Muscle layer of colon (tissue), 2 donors: ENCODE results near the gene SRF.
"Not testable (repeated sequence)": the region's sequence is repeated elsewhere in the genome, so short reads cannot be mapped to it uniquely, and the experiment has no call there.

Experiments used
- H3K27ac ChIP-seq: one replicate; pipeline ENCODE4 v1.7.0; 2013; ENCODE audit warnings: low read depth, mild to moderate bottlenecking, low read length, moderate library complexity
- H3K27me3 ChIP-seq, 2 donors: one replicate each; pipeline ENCODE4 v1.7.0; 2013; ENCODE audit warnings: low read length in 2 of 2, mild to moderate bottlenecking in 2 of 2; ENCODE audit not compliant: insufficient read depth in 2 of 2, control insufficient read depth in 1 of 2
- H3K36me3 ChIP-seq: one replicate; pipeline ENCODE4 v1.7.0; 2013; ENCODE audit warnings: mild to moderate bottlenecking, low read length; ENCODE audit not compliant: insufficient read depth
- H3K4me1 ChIP-seq: one replicate; pipeline ENCODE4 v1.7.0; 2013; ENCODE audit warnings: mild to moderate bottlenecking, low read length; ENCODE audit not compliant: insufficient read depth
- H3K4me3 ChIP-seq, 2 donors: one replicate each; pipeline ENCODE4 v1.7.0; 2013; ENCODE audit warnings: low read length in 2 of 2, low read depth in 1 of 2, mild to moderate bottlenecking in 1 of 2, moderate library complexity in 1 of 2
- H3K9ac ChIP-seq: one replicate; pipeline ENCODE4 v1.7.0; 2013; ENCODE audit warnings: low read length
- H3K9me3 ChIP-seq: one replicate; pipeline ENCODE4 v1.7.0; 2013; ENCODE audit warnings: mild to moderate bottlenecking, low read length
- donor health status: abdominal sarcoma.
- donor health status: Adenocarcinoma of cecum.

SRF gene

DNA sequence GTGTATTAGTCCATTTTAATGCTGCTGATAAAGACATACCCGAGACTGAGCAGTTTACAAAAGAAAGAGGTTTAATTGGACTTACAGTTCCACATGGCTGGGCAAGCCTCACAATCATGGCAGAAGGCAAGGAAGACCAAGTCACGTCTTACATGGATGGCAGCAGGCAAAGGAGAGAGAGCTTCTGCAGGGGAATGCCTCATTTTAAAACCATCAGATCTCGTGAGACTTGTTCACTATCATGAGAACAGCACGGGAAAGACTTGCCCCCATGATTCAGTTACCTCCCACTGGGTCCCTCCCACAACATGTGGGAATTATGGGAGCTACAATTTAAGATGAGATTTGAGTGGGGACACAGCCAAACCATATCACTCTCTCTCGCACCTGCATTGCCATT, 39.7 kb upstream of the SRF start:
- not testable (repeated sequence) for H3K36me3 ChIP-seq, H3K9me3 ChIP-seq, H3K4me3 ChIP-seq, H3K9ac ChIP-seq, H3K4me1 ChIP-seq, H3K27me3 ChIP-seq, H3K27ac ChIP-seq

GRCh38 chr6:43138267-43138666, 32.8 kb upstream of the SRF start:
- Histone ChIP-seq H3K27ac (no peak overlapping the region), H3K36me3 (no peaks in the 10 kb centered on the region), H3K4me3 (no peak overlapping the region), H3K4me1 (peaks cover 5% of the 10 kb centered on the region), H3K9me3 (no peaks in the 10 kb centered on the region), H3K27me3 (no peaks in the 10 kb centered on the region), H3K9ac (no peak overlapping the region)

GRCh38 chr6:43139973-43140372, 31.1 kb upstream of the SRF start:
- not testable (repeated sequence) for H3K27me3 ChIP-seq, H3K36me3 ChIP-seq, H3K9ac ChIP-seq, H3K27ac ChIP-seq, H3K9me3 ChIP-seq, H3K4me3 ChIP-seq
- H3K4me1 ChIP-seq: peaks cover 11% of the 10 kb centered on the region

DNA sequence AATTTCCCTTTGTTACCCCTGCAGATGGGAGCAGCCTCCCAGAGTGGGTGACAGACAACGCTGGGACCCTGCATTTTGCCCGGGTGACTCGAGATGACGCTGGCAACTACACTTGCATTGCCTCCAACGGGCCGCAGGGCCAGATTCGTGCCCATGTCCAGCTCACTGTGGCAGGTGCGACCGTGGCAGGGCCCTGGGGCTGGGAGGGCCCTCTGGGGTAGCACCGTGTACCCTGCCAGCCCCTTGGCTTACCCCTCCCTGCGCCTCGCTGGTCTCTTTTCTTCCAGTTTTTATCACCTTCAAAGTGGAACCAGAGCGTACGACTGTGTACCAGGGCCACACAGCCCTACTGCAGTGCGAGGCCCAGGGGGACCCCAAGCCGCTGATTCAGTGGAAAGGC, 29.4 kb upstream of the SRF start:
- no peak overlapping the region for H3K27ac ChIP-seq
- H3K4me3 ChIP-seq: no peak overlapping the region
- H3K4me1 ChIP-seq: peaks cover 11% of the 10 kb centered on the region
- H3K9me3 ChIP-seq: no peaks in the 10 kb centered on the region
- no peak overlapping the region for H3K9ac ChIP-seq
- no peaks in the 10 kb centered on the region for H3K27me3 ChIP-seq
- no peaks in the 10 kb centered on the region for H3K36me3 ChIP-seq

DNA sequence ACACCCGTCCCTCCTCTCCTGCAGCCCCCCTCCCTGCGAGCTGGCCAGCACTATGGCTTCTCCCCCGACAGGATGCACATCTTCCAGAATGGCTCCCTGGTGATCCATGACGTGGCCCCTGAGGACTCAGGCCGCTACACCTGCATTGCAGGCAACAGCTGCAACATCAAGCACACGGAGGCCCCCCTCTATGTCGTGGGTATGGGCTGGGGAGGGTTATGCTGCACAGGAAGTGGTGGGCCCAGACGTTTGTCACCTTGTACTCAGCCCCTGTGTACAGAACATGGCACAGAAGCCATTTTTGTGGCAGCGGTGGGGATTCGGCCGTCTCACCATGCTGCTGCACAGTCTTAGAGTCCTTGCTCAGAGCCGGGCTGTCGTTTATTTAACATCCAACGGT, 29.0 kb upstream of the SRF start:
- Histone ChIP-seq H3K4me1 (peaks cover 11% of the 10 kb centered on the region), H3K9me3 (no peaks in the 10 kb centered on the region), H3K27me3 (no peaks in the 10 kb centered on the region), H3K4me3 (no peak overlapping the region), H3K36me3 (no peaks in the 10 kb centered on the region), H3K27ac (no peak overlapping the region), H3K9ac (no peak overlapping the region)

- H3K9ac ChIP-seq: no peak overlapping the region
- H3K9me3 ChIP-seq: no peaks in the 10 kb centered on the region
- H3K36me3 ChIP-seq: no peaks in the 10 kb centered on the region
- H3K4me1 ChIP-seq: peaks cover 11% of the 10 kb centered on the region
- peak overlapping the region; percentile 47 for H3K27ac ChIP-seq
- no peaks in the 10 kb centered on the region for H3K27me3 ChIP-seq
- no peak overlapping the region for H3K4me3 ChIP-seq
These were observed 27.6 kb upstream of the SRF start for GRCh38 chr6:43143235-43144128.

- H3K27me3 ChIP-seq: no peaks in the 10 kb centered on the region
- peaks cover 11% of the 10 kb centered on the region for H3K4me1 ChIP-seq
These were observed 26.2 kb upstream of the SRF start for GRCh38 chr6:43144879-43145278.

GRCh38 chr6:43146261-43146660, 24.8 kb upstream of the SRF start:
- H3K36me3 ChIP-seq: no peaks in the 10 kb centered on the region
- H3K4me3 ChIP-seq: no peak overlapping the region
- no peak overlapping the region for H3K9ac ChIP-seq
- H3K27me3 ChIP-seq: no peaks in the 10 kb centered on the region
- H3K4me1 ChIP-seq: peaks cover 11% of the 10 kb centered on the region
- H3K27ac ChIP-seq: no peak overlapping the region
- H3K9me3 ChIP-seq: no peaks in the 10 kb centered on the region

More at GRCh38 chr6:43144879-43145278, 26.2 kb upstream of the SRF start:
- no peak overlapping the region for H3K4me3 ChIP-seq
- H3K9me3 ChIP-seq: no peaks in the 10 kb centered on the region
- H3K9ac ChIP-seq: no peak overlapping the region
- no peaks in the 10 kb centered on the region for H3K36me3 ChIP-seq
- H3K27ac ChIP-seq: no peak overlapping the region

DNA sequence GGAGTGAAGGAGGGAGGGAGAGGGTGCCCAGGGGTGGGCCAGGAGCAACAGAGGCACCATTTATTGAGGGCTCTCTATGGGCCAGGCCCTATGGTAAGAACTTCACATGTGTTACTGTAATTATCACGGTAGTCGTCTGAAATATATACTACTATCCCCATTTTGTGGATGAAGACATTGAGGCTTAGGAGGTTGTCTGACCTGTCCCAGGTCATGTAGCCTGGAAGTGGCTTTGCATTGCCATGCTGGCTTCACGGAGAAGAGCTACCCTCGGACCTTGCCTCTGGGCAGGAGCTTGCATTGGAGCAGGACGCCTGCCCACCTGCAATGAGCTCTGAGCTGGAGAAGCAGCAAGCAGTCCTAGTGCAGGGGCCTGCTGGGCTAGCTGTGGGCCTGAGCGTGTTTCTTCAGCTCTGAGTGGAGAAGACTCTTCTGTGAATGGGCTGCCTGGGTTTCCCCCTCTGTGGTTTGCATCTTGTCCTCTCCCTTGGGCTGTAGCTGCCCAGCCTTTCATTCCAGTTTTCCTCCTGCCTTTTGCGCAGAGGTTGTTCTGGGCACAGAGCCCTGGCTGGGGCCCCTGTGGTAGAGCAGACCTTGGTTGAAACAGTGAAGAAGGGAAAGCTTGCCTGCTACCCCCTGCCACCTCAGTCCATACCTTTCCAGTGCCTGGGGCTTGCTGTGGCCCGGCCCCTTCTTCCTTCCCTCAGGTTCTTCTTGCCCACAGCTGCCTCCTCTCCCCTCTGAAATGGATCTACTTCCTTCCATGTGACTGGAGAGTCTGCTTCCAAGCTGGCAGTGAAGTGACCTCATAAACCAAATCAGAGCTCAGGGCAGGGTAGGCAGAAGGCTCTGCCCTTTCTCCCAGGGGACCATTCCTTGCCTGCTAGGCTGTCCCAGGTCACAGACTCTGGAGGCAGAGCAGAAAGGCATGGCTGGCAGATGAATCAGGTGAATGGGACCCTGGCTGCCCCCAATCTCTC, 24.1 kb upstream of the SRF start:
- H3K27me3 ChIP-seq: no peaks in the 10 kb centered on the region
- H3K27ac ChIP-seq: no peak overlapping the region
- no peaks in the 10 kb centered on the region for H3K36me3 ChIP-seq
- H3K9me3 ChIP-seq: no peaks in the 10 kb centered on the region
- H3K4me3 ChIP-seq: no peak overlapping the region
- H3K9ac ChIP-seq: no peak overlapping the region
- H3K4me1 ChIP-seq: peaks cover 11% of the 10 kb centered on the region

GRCh38 chr6:43147691-43148477, 23.2 kb upstream of the SRF start:
- H3K27ac ChIP-seq: no peak overlapping the region

GRCh38 chr6:43149265-43149664, 21.8 kb upstream of the SRF start:
- H3K4me1 ChIP-seq: no peaks in the 10 kb centered on the region
- no peak overlapping the region for H3K27ac ChIP-seq
- H3K4me3 ChIP-seq: no peak overlapping the region
- no peaks in the 10 kb centered on the region for H3K36me3 ChIP-seq
- no peak overlapping the region for H3K9ac ChIP-seq
- no peaks in the 10 kb centered on the region for H3K27me3 ChIP-seq
- no peaks in the 10 kb centered on the region for H3K9me3 ChIP-seq

More at GRCh38 chr6:43147691-43148477, 23.2 kb upstream of the SRF start:
- Histone ChIP-seq H3K27me3 (no peaks in the 10 kb centered on the region), H3K9ac (no peak overlapping the region), H3K4me3 (no peak overlapping the region), H3K36me3 (no peaks in the 10 kb centered on the region), H3K4me1 (peaks cover 10% of the 10 kb centered on the region), H3K9me3 (no peaks in the 10 kb centered on the region)
